ENCODE measurements around the gene RHO. TPM values are rescaled to one million over a fixed set of nuclear protein-coding genes. Genes with fewer than 3 reads are reported as not detected.

Gene RHO
- total RNA-seq, 1 experiment from 2014 or later = not detected

GRCh38 chr3:129561619-129562248 lies 33.3 kb downstream of the RHO start:
- no peak overlapping the region for H3K27ac ChIP-seq (ENCODE audit: insufficient read length, low read depth, low read length)
- H2AK5ac ChIP-seq (ENCODE audit: insufficient read length, low read length) = no peak overlapping the region
- Mint-ChIP-seq H3K4me1 (peaks cover 18 to 28% of the 10 kb centered on the region in 2 experiments), H3K27me3 (ENCODE audit: low read depth) (no peaks in the 10 kb centered on the region), H3K4me3 (no peak overlapping the region), H3K27ac (peak overlapping the region in 1 of 3 experiments; percentile 44; a peak in 1 of 7 replicates), H3K9me3 (no peaks in the 10 kb centered on the region), H3K36me3 (ENCODE audit: insufficient read depth in 1 of 3, low read depth in 3 of 3) (peaks cover 0 to 23% (median 3%) of the 10 kb centered on the region in 3 experiments; a peak in 3 of 7 replicates)
- WGBS (ENCODE audit: extremely low coverage, insufficient read length, low lambda C conversion rate) = no CpG with 5 or more reads among the region's 18 CpGs
- H3T11ph ChIP-seq (ENCODE audit: low read length) = no peak overlapping the region
- TF ChIP-seq CTCF (conservative IDR thresholded peaks at IDR 0.05) = no peak
- no peak overlapping the region for H4K5ac ChIP-seq (ENCODE audit: insufficient read length, low read depth, low read length)
- no peaks in the 10 kb centered on the region for H3K27me3 ChIP-seq (ENCODE audit: insufficient read depth, low read length)
- H3K23ac ChIP-seq (ENCODE audit: insufficient read length, low read depth, low read length) = no peak overlapping the region
- no peak overlapping the region for H2AFZ ChIP-seq (ENCODE audit: low read length)
- no peaks in the 10 kb centered on the region for H3K9me3 ChIP-seq (ENCODE audit: control insufficient read depth, low read depth, low read length)
- no peak overlapping the region for H3K14ac ChIP-seq (ENCODE audit: insufficient read depth, low read length)
- H4K8ac ChIP-seq (replicated peaks; ENCODE audit: insufficient read length, low read depth, low read length) = no peak overlapping the region
- no peak overlapping the region for H3K9ac ChIP-seq (ENCODE audit: extremely low read depth, insufficient read length, low read length)
- H3K4me2 ChIP-seq (ENCODE audit: insufficient read depth, insufficient read length, low read length) = no peak overlapping the region
- no peak overlapping the region for H2BK20ac ChIP-seq (ENCODE audit: low read depth, low read length, poor library complexity, severe bottlenecking)
- no peak overlapping the region for H3K4ac ChIP-seq (ENCODE audit: low read depth, low read length)
- no peak overlapping the region for H4K91ac ChIP-seq (ENCODE audit: insufficient read length, low read depth, low read length)
- no peak for DNase-seq
- no peaks in the 10 kb centered on the region for H3K23me2 ChIP-seq (ENCODE audit: insufficient read length, low read depth, low read length, poor library complexity, severe bottlenecking)
- no peaks in the 10 kb centered on the region for H3K79me2 ChIP-seq (ENCODE audit: insufficient read depth, low read length)
- no peaks in the 10 kb centered on the region for H4K20me1 ChIP-seq (ENCODE audit: control insufficient read depth, insufficient read depth, insufficient read length)
- H3K4me1 ChIP-seq (ENCODE audit: insufficient read depth, low read length) = no peaks in the 10 kb centered on the region; the same call in 1 of the 2 replicates
- no peaks in the 10 kb centered on the region for H3K79me1 ChIP-seq (ENCODE audit: insufficient read depth, low read depth, low read length, poor library complexity, severe bottlenecking)
- H2BK15ac ChIP-seq (ENCODE audit: low read depth, low read length) = no peak overlapping the region
- H2BK120ac ChIP-seq (ENCODE audit: low read depth, low read length, poor library complexity, severe bottlenecking) = no peak overlapping the region
- no peak overlapping the region for H3K56ac ChIP-seq (ENCODE audit: insufficient read length, low read depth, low read length)
- no peak overlapping the region for H2BK5ac ChIP-seq (ENCODE audit: insufficient read length, low read length)
- no peak overlapping the region for H2BK12ac ChIP-seq (ENCODE audit: insufficient read length, low read depth, low read length)
- no peak overlapping the region for H3K18ac ChIP-seq (ENCODE audit: insufficient read length, low read depth, low read length)
